Suppressor macrophage treated with lipopolysaccharide for 4 hours (primary cell): ENCODE measurements around the gene ABITRAM.
"Not testable (repeated sequence)": the region's sequence is repeated elsewhere in the genome, so short reads cannot be mapped to it uniquely, and the experiment has no call there.

Source experiments
- DNase-seq: peaks from one replicate; pipeline ENCODE4 v3.0.0-alpha.2; 2020

The ABITRAM gene

DNA sequence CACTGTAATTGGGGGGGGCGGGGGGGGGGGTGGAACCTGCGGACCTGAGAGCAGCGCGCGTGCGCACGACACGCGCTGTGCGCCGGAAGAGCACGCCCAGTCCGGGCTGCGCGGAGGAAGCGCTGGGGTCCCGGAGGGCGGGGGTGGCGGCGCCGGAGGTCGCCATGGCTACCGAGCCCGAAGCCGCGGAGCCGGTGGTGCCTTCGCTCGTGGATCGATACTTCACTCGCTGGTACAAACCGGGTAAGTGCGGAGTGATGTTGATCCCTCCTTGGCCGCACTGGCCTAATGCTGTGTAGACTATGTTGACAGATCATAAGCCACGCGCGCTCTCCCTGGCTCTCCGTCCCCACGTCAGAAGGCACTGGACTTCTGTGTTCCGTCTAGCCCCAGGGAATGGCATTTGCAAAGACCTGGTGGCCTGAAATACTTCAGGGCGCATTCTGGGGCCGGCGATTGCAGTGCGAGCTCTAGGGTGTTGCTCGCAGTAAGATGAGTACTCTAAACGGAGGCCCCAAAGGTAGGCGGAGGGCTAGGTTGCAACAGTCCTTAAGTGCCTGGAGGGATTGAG lies at the start of gene ABITRAM:
TSS of gene ABITRAM (plus strand) at position 78 of the 571 bp plus-strand sequence. CDS start at position 165, 87 bp downstream.
- DNase-seq = peak; percentile 89

DNA sequence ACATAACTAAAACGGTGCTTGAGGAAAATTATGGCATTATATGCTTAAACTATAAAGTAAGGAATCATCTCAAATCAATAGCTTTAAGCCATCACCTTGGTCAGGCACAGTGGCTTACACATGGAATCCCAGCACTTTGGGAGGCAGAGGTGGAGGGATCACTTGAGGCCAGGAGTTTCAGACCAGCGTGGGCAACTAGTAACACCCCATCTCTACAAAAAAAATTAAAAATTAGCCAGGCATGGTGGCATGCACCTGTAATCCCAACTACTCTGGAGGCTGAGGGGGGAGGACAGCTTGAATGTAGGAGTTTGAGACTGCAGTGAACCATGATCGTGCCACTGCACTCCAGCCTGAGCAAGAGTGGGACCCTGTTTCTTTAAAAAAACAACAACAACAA lies 49.5 kb upstream of the ABITRAM start:
- no peak for DNase-seq

GRCh38 chr9:108885643-108886348 lies 48.4 kb upstream of the ABITRAM start:
- peak; percentile 48 for DNase-seq

GRCh38 chr9:108886594-108887271 lies 47.5 kb upstream of the ABITRAM start:
- not testable (repeated sequence) for DNase-seq

DNA sequence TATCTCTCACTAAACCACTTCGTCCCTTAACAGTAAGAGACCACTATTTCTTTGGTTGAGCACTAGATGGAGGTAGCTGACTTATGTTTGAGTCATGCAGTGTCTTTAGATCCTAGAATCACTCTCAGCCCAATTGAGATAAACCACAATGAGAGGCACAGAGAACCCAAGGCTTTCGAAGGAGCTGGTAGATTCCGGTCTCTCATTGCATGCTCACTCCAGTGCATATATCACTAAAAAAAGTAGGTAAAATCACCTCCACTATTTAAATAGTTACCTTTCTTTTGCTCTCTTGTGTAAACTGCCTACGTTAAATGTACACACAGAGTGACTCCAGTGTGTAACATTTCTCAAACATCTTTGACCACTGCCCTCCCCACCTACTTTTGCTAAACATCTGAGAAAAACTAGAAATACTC lies 44.5 kb upstream of the ABITRAM start:
- no peak for DNase-seq

- DNase-seq = no peak
These were observed 39.8 kb upstream of the ABITRAM start for GRCh38 chr9:108894225-108894997.

- DNase-seq = no peak
These were observed 36.7 kb upstream of the ABITRAM start for GRCh38 chr9:108897324-108898096.

GRCh38 chr9:108899023-108899695 lies 35.0 kb upstream of the ABITRAM start:
- not testable (repeated sequence) for DNase-seq

GRCh38 chr9:108900176-108900575 lies 34.0 kb upstream of the ABITRAM start:
- DNase-seq = no peak

DNA sequence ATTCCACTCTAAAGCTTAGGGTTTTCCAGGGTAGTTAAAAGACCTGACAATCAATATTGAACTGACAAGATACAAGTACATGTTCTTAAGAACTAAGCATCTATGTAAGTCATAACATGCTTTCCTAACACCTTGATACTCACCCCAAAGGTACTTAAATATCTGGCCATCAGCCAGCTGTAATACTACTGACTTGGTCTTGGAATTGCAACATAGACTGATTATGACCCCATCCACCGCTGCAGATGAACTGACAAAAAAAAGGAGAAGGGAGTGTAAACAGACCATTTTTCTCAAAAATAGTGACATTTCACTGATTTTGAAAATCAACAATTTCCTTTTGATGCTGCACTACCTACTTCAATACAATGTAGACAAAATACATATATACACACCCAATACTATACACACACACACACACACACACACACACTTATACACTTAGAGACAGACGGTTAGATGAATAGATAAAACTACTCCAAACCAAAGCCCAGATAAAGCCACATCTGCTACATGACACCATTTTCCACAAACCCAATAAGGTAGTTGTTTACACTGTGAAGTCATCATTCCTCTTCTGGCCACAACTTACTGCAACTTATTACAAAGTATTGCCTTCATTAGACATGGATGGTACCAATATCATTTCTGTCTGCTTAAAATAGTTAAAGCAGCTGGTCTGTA lies 30.6 kb upstream of the ABITRAM start:
- no peak for DNase-seq

DNA sequence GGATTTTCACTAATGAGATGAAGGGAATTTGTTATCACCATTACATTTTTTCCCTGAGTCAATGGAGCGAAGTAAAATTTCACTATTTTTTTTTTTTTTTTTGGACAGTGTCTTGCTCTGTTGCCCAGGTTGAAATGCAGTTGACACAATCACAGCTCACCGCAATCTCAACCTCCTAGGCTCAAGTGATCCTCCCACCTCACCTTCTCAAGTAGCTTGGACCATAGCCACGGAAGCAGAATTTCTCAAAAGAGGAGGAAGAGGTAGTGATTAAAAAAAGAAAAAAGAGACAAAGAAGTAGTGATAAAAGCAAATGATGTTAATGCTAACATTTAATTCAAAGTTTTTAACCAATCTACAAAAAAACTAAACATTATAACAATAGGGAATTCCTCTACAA lies 30.0 kb upstream of the ABITRAM start:
- no peak for DNase-seq

DNA sequence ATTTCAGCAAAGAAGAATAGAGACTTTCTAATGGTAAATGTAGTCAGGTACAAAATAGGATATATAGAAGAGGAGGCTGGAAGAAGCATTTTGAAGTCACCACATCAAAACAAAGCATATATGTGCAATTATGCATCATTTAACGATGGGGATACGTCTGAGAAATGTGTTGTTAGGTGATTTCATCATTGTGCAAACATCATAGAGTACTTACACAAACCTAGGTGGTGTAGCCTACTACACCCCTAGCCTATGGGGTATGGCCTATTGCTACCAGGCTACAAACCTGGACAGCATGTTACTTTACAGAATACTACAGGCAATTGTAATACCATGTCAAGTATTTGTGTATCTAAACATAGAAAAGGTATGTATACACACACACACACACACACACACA lies 28.7 kb upstream of the ABITRAM start:
- no peak for DNase-seq

DNA sequence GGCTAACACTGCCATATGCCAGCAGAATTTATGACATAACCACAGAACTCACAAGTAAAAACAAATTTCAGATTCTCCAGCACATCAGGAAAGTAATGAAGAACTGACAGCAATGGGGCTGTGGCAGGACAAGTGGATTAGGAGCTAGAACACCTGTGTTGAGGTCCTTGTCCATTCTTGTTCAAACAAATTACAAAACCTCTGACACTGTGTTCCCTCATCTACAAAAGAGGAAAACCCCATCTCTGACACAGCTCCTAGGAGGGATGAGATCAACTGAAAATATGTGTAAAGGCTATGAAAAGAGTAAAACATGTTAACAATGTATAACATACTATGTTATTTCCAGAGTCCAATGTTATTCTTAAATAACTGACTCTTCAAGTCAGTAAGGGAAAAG lies 23.8 kb upstream of the ABITRAM start:
- no peak for DNase-seq

DNA sequence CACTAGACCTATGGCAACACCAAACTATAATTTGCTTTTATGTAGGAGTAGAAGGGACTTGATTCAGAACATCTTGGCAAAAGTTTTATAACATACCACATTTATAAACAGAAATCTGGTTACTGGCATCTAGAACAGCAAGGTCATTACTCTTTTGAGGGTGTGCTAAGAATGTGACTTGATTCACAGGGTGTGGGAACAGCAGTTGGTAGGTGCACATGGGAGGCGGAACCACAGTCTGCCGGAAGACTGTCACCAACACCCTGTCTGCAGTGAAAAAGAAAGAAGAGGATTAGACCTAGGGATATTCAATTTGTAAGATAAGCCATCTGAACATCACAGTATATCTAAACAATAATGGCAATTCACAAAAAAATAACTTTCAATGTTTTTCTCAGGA lies 23.3 kb upstream of the ABITRAM start:
- no peak for DNase-seq

DNA sequence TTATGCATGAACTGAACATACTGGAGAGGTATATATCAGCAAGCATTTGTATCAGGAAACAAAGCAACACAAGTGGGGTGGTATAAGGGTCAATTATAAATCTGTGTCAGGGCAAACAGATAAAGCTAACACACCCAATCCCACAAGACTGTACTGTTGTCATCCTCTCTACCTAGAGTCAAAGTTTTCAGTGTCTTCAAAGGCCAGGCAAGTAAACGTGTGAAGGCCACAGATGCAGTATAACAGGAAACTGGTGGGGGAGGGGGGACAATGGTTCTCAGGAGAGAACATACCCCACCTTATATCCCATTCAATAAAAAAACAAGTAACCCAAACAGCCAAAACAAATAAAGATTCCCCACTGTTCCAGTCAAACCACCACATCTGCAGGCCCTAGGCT lies 22.4 kb upstream of the ABITRAM start:
- DNase-seq = no peak

- no peak for DNase-seq
These were observed 20.8 kb upstream of the ABITRAM start for GRCh38 chr9:108913391-108913790.

GRCh38 chr9:108919517-108919916 lies 14.7 kb upstream of the ABITRAM start:
- DNase-seq = no peak

GRCh38 chr9:108920401-108920800 lies 13.8 kb upstream of the ABITRAM start:
- not testable (repeated sequence) for DNase-seq

DNA sequence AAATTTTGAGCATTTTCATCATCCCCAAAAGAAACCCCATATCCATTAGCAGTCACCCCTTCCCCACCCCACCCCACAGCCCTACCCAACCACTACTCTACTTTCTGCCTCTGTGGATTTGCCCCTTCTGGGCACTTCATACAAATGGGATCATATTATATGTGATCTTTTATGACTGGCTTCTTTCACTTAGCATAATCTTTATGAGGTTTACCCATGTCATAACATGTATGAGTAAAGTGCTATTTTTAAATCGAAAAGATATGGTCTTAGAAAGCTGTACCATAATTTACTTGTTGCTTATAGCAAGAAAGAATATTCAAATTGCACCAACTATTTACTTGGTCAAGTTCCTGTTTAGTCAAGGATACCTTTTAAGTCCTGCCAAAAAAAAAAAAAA lies 13.0 kb upstream of the ABITRAM start:
- DNase-seq = no peak

DNA sequence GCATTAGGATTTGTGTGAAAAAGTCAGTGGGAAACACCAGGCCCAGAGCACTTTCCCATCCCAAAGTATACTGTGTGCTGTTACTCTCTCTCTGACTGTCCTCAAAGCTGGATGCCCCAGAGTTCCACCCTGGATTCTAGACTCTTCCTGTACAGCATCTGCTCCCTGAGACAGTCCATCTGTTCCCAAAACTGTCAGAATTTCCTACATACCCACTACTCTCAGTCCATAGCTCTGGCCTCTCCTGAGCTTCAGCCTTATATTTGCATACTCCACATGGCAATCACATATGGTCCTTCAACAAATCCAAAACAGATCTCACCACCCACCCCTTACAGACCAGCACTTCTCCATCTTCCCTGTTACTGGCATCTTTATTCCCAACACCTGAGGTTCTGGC lies 9.7 kb upstream of the ABITRAM start:
- DNase-seq = no peak

DNA sequence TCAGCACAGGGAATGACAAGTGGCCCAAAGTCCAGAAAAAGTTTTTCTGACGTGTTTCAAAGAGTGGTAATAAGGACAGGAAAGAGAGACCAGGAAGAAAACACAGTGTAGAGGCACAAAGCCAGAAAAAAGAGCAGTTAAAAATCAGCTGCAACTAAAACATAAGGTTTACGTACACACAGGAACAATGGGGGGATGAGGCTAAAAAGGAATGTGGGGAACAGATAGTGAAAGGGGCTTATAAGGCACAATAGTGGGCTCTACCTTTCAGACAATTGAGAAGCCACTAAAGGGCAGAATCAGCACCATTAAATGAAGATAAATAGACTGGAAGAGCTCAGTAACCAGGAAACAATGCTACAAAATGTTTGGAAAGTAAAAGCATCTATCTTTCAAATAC lies 5.8 kb upstream of the ABITRAM start:
- no peak for DNase-seq
